A673 (cell line): Measurements from ENCODE around the gene APOL6.

Source experiments
- CTCF ChIP-seq: fragments of 300-800, 200-600 bp; sonication (generic); conservative IDR thresholded peaks from 2 replicates; pipeline ENCODE4 v1.5.1; 2017; ENCODE audit warnings: low read depth, mild to moderate bottlenecking, antibody characterized with exemption, low read length, moderate library complexity, mixed read lengths
- EZH2 ChIP-seq: fragments of 200-600 bp; sonication (generic); IDR thresholded peaks from 2 replicates; pipeline ENCODE4 v1.6.1; 2017; ENCODE audit warnings: borderline replicate concordance, low read depth, mild to moderate bottlenecking, mixed read lengths, antibody characterized with exemption, low read length; ENCODE audit not compliant: poor library complexity, severe bottlenecking

GRCh38 chr22:35605369-35605680, 42.9 kb upstream of the APOL6 start:
- TF ChIP-seq CTCF (no peak), EZH2 (no peak)
